A673 (cell line): ENCODE data around the gene SH2D1A. TPM values are rescaled to one million over a fixed set of nuclear protein-coding genes. Genes with fewer than 3 reads are reported as not detected.
"Not testable (repeated sequence)": the region's sequence is repeated elsewhere in the genome, so short reads cannot be mapped to it uniquely, and the experiment has no call there.

Source experiments
- BruUV-seq: library from RNA; stranded (reverse); fragments of 400-500 nt; replicated peaks from 2 replicates; lab custom pipeline; 2021; lab: Mats Ljungman, UMichigan
- CTCF ChIA-PET: fragments of 300-600 bp; sonication (Branson Sonifier 250); formaldehyde crosslinking; loops from one replicate; lab custom pipeline; 2022; ENCODE audit warnings: antibody characterized with exemption; lab: Charles Lee
- POLR2A ChIA-PET: fragments of 300-600 bp; sonication (Branson Sonifier 250); formaldehyde crosslinking; loops from one replicate; lab custom pipeline; 2022; ENCODE audit warnings: antibody characterized with exemption; ENCODE audit not compliant: low non-redundant PET; lab: Charles Lee
- DNase-seq: peaks from one replicate; pipeline ENCODE4 v3.0.0-alpha.2; 2015; ENCODE audit warnings: low spot score
- H3K27ac ChIP-seq: fragments of 200-600 bp; sonication (generic); 2 replicates; pipeline ENCODE4 v1.5.1; 2016; ENCODE audit warnings: mixed run types, low read depth, mild to moderate bottlenecking, mixed read lengths, antibody characterized with exemption, low read length; ENCODE audit not compliant: poor library complexity, severe bottlenecking
- H3K27me3 ChIP-seq: fragments of 200-600 bp; sonication (generic); replicated peaks from 2 replicates; pipeline ENCODE4 v1.6.1; 2017; ENCODE audit warnings: mixed run types, low read depth, mild to moderate bottlenecking, mixed read lengths, antibody characterized with exemption, low read length; ENCODE audit not compliant: insufficient read depth, poor library complexity
- H3K36me3 ChIP-seq: fragments of 200-600 bp; sonication (generic); 2 replicates; pipeline ENCODE4 v1.6.1; 2016; ENCODE audit warnings: mixed run types, mild to moderate bottlenecking, mixed read lengths, antibody characterized with exemption, low read length; ENCODE audit not compliant: insufficient read depth, poor library complexity, severe bottlenecking
- H3K4me1 ChIP-seq: fragments of 200-600 bp; sonication (generic); 2 replicates; pipeline ENCODE4 v1.6.1; 2017; ENCODE audit warnings: mixed run types, mild to moderate bottlenecking, mixed read lengths, antibody characterized with exemption, low read length; ENCODE audit not compliant: insufficient read depth, poor library complexity, severe bottlenecking
- H3K4me3 ChIP-seq: fragments of 200-600 bp; sonication (generic); 2 replicates; pipeline ENCODE4 v1.5.1; 2016; ENCODE audit warnings: low read depth, mixed run types, mild to moderate bottlenecking, mixed read lengths, low read length; ENCODE audit not compliant: poor library complexity, severe bottlenecking
- H3K9me3 ChIP-seq: fragments of 200-600 bp; sonication (generic); 2 replicates; pipeline ENCODE4 v1.6.1; 2016; ENCODE audit warnings: mixed run types, low read depth, mild to moderate bottlenecking, mixed read lengths, antibody characterized with exemption, low read length; ENCODE audit not compliant: poor library complexity, severe bottlenecking
- EZH2 ChIP-seq: fragments of 200-600 bp; sonication (generic); IDR thresholded peaks from 2 replicates; pipeline ENCODE4 v1.6.1; 2017; ENCODE audit warnings: borderline replicate concordance, low read depth, mild to moderate bottlenecking, mixed read lengths, antibody characterized with exemption, low read length; ENCODE audit not compliant: poor library complexity, severe bottlenecking
- intact Hi-C: fragments of 100-400 bp; cut with micrococcal nuclease; formaldehyde crosslinking; loops from one replicate; pipeline ENCODE4 v1.10.0; 2022; ENCODE audit not compliant: unreplicated experiment
- total RNA-seq: library from RNA; stranded (reverse); gene quantifications from 2 replicates; pipeline ENCODE4 v1.2.3, GENCODE V29; 2021
- TF ChIP-seq, protein P1 (sequence below): fragments of 300-800, 200-600 bp; sonication (generic); conservative IDR thresholded peaks from 2 replicates; pipeline ENCODE4 v1.5.1; 2017; ENCODE audit warnings: low read depth, mild to moderate bottlenecking, antibody characterized with exemption, low read length, moderate library complexity, mixed read lengths

The SH2D1A gene
- total RNA-seq, 1 experiment from 2014 or later, result 0.71 TPM

DNA sequence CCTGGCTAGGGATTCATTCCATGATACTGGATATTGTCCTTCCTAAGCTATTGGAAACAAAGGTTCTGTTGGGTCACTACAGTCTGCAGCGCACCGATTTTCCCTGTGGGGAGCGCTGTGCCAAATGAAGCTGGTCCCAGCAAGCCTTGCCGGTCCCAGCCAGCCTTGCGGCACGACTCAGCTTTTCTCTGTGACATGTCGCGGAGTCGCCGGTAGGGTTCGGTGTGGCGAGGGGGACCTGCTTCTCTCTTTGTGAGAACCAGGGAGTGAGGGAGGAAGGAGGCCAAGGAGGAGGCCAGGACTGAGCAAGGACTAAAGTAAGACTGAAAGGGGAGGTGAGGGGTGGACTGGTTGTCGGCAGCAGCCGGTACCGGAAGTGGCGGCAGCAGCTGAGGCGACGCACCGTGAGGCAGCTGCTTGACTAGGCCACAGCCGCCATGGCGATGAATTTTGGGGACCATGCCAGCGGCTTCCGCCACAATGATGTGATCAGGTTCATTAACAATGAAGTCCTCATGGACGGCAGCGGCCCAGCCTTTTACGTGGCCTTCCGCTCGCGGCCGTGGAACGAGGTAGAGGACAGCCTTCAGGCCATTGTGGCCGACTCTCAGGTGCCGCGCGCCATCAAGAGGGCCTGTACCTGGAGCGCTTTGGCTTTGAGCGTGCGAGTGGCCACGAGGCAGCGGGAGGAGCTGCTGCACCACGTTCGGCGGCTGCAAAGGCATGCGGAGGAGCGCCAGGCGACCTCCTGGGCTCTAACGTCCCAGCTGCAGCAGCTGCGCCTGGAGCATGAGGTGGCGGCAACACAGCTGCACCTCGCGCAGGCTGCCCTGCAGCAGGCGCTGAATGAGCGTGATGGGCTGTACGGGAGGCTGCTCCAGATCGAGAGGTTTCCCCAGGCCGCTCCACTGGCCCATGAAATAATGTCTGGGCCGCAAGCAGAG lies 13.6 kb upstream of the SH2D1A start, which contains the start of gene TEX13D:
TEX13D (plus strand) TSS at position 180 of the 944 bp plus-strand sequence; CDS start at position 438, 258 bp downstream.
- intact Hi-C loops, result no loop called here
- H3K4me1 ChIP-seq, result no peaks in the 10 kb centered on the region
- TF ChIP-seq, protein P1, sequence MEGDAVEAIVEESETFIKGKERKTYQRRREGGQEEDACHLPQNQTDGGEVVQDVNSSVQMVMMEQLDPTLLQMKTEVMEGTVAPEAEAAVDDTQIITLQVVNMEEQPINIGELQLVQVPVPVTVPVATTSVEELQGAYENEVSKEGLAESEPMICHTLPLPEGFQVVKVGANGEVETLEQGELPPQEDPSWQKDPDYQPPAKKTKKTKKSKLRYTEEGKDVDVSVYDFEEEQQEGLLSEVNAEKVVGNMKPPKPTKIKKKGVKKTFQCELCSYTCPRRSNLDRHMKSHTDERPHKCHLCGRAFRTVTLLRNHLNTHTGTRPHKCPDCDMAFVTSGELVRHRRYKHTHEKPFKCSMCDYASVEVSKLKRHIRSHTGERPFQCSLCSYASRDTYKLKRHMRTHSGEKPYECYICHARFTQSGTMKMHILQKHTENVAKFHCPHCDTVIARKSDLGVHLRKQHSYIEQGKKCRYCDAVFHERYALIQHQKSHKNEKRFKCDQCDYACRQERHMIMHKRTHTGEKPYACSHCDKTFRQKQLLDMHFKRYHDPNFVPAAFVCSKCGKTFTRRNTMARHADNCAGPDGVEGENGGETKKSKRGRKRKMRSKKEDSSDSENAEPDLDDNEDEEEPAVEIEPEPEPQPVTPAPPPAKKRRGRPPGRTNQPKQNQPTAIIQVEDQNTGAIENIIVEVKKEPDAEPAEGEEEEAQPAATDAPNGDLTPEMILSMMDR, result no peak
- no peak for TF ChIP-seq EZH2
- no peak within 1 kb of the TSS for H3K4me3 ChIP-seq
- no peaks in the 10 kb centered on the region for H3K9me3 ChIP-seq
- no peak for DNase-seq
- POLR2A ChIA-PET, result no interaction called here
- no peaks in the 10 kb centered on the region for H3K27me3 ChIP-seq
- no peak within 1 kb of the TSS for H3K27ac ChIP-seq
- no peaks in the 10 kb centered on the region for H3K36me3 ChIP-seq
- CTCF ChIA-PET, result no interaction called here
- no TSS peak for BruUV-seq

GRCh38 chrX:124333862-124334261 lies 12.5 kb upstream of the SH2D1A start:
- TF ChIP-seq, protein P1, result no peak
- no peak for TF ChIP-seq EZH2
- no peak for DNase-seq
- no peak overlapping the region for H3K4me3 ChIP-seq
- BruUV-seq, result no TSS peak
- intact Hi-C loops, result no loop called here
- CTCF ChIA-PET, result no interaction called here
- no peaks in the 10 kb centered on the region for H3K27me3 ChIP-seq
- no peaks in the 10 kb centered on the region for H3K9me3 ChIP-seq
- H3K36me3 ChIP-seq, result no peaks in the 10 kb centered on the region
- POLR2A ChIA-PET, result no interaction called here
- no peak overlapping the region for H3K27ac ChIP-seq
- H3K4me1 ChIP-seq, result no peaks in the 10 kb centered on the region

- BruUV-seq, POLR2A ChIA-PET, CTCF ChIA-PET, H3K36me3 ChIP-seq, H3K4me1 ChIP-seq, H3K27me3 ChIP-seq, H3K27ac ChIP-seq, DNase-seq, intact Hi-C loops, H3K9me3 ChIP-seq, H3K4me3 ChIP-seq: not testable (repeated sequence)
Measured at GRCh38 chrX:124334555-124334954, 11.8 kb upstream of the SH2D1A start.
